GM12891 (cell line): Measurements from ENCODE around the gene UBE2O.

ENCODE experiments used
- DNase-seq: peaks from one replicate; pipeline ENCODE4 v3.0.0; 2011; ENCODE audit warnings: low spot score; ENCODE audit not compliant: insufficient read length
- FAIRE-seq: peaks from 2 replicates; lab custom pipeline; 2011; peaks lifted over from hg19 to GRCh38; lab: Jason Lieb, UNC
- PAX5 ChIP-seq: IDR thresholded peaks from 2 replicates; pipeline ENCODE4 v1.6.1; 2011; ENCODE audit warnings: low read length, moderate library complexity, mild to moderate bottlenecking; ENCODE audit not compliant: insufficient read depth, severe bottlenecking
- POLR2A ChIP-seq: IDR thresholded peaks from 2 replicates; pipeline ENCODE4 v1.6.1; 2011; ENCODE audit warnings: low read depth, low read length, control low read depth
- POLR2AphosphoS5 ChIP-seq: IDR thresholded peaks from 2 replicates; pipeline ENCODE4 v1.6.1; 2011; ENCODE audit warnings: low read depth, low read length, control low read depth
- POU2F2 ChIP-seq: IDR thresholded peaks from 2 replicates; pipeline ENCODE4 v1.6.1; 2011; ENCODE audit warnings: low read depth, mild to moderate bottlenecking, control low read depth, low read length, moderate library complexity
- SPI1 ChIP-seq: IDR thresholded peaks from 2 replicates; pipeline ENCODE4 v1.6.1; 2011; ENCODE audit warnings: low read depth, low read length, control low read depth
- TAF1 ChIP-seq: IDR thresholded peaks from 2 replicates; pipeline ENCODE4 v1.6.1; 2011; ENCODE audit warnings: low read depth, low read length, control low read depth

Gene UBE2O

GRCh38 chr17:76484228-76484725 is 31.3 kb upstream of the UBE2O start:
- TF ChIP-seq TAF1 = no peak
- DNase-seq (no peak), FAIRE-seq (peak; percentile 31)

DNA sequence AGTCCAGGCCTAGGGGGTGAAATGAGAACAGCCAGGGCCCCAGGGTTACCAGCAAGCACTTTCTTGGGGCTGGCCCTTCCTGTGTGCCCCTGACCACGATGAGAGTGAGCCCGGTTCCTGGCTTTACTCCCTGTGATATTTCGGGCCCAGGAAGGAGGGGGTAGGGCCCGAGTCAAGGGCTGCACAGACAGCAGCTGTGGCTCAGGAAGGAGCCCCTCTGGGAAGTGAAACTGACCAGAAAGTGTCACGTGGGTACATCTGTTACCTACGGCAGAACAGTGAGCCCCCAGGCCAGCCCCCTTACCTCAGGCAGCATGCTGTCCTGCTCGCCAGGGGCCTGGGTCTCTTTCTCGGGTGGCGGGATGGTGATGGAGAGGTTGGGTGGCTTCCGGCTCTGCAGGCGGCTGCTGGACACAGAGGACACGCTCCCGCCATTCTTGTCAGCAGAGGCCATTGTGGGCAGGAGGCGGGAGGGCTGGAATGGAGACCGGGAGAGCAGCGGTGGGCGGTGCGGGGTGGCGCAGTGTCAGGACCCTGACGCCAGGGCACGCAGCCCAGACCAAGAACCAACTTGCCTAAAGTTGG is 28.2 kb upstream of the UBE2O start:
- FAIRE-seq = peak; percentile 99
- DNase-seq = peak; percentile 73
- TF ChIP-seq POU2F2 (peak; percentile 68; the same call in 1 of the 2 replicates), POLR2A (no peak), TAF1 (peak; percentile 51; the same call in 1 of the 2 replicates), POLR2AphosphoS5 (no peak), SPI1 (peak; percentile 89), PAX5 (no peak)

DNA sequence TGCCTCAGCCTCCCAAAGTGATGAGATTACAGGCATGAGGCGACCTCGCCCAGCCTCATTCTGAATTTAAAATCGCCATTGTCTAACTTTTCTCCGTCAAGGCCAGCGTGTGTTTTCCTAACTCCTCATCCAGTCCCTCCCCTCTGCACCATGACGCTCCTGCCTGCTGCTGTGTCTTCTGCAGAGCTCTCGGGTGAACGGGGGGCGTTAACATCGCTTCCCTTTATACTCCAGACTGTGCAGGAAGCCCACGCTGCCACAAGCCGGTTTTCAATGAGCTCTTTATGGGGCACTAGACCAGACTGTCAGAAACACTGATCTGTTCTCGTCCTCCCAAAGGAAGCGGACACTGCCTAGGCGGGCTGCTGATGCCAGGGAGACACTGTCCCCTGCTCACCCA is 27.7 kb upstream of the UBE2O start:
- TF ChIP-seq POLR2AphosphoS5 (no peak), POLR2A (no peak), PAX5 (no peak), POU2F2 (no peak), SPI1 (no peak), TAF1 (no peak)
- DNase-seq (no peak), FAIRE-seq (no peak)

GRCh38 chr17:76479515-76480060 is 26.6 kb upstream of the UBE2O start:
- peak; percentile 52 for FAIRE-seq
- no peak for DNase-seq
- TF ChIP-seq POLR2A = no peak
- no peak for TF ChIP-seq SPI1
- no peak for TF ChIP-seq TAF1
- no peak for TF ChIP-seq POLR2AphosphoS5
- no peak for TF ChIP-seq PAX5

GRCh38 chr17:76478730-76479514 is 26.0 kb upstream of the UBE2O start:
- FAIRE-seq (no peak), DNase-seq (no peak)
- TF ChIP-seq POLR2AphosphoS5 (no peak), SPI1 (no peak), POLR2A (no peak), POU2F2 (no peak), PAX5 (no peak), TAF1 (no peak)

DNA sequence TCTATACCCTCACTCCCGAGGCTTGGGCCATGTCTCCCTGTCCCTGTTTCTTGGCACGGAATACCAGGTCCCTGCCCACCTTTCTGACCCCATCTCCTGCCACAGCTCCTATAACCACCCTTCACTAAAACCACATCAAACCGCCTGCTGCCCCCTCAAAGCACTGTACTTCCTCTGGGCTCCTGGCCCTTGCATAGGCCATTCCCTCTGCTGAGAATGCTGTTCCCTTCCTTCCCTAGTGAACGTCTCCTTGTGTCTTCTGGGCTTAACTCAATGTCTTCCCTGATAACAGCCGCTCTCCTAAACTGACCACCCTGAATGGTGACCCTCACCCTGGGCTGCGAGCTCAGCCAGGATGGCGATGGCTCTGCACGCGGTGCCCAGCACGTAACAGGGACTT is 25.1 kb upstream of the UBE2O start:
- TF ChIP-seq PAX5 (no peak), POLR2AphosphoS5 (no peak), TAF1 (no peak), POLR2A (no peak), SPI1 (no peak), POU2F2 (no peak)
- DNase-seq (no peak), FAIRE-seq (no peak)

DNA sequence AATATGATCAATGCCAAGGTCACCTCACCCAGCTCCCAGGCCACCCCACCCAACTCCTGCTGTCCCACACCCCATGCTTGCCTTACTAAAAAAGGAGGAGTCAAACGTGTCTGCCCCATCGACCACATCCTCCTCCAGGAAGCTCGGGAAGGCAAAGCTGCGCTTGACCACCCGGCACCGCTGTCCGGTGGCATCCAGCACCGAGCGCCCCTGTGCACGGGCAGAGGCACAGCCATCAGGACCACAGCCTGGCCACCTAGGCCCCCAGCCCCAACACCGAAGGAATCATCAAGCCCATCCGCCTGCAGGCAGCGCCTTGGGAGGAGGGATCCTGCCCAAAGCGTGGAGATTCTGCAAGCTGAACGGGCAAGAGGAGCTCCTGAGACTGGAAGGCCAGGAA is 24.6 kb upstream of the UBE2O start:
- no peak for DNase-seq
- TF ChIP-seq POU2F2 (no peak), PAX5 (no peak), SPI1 (no peak), POLR2AphosphoS5 (no peak), POLR2A (no peak), TAF1 (no peak)
- FAIRE-seq = no peak

DNA sequence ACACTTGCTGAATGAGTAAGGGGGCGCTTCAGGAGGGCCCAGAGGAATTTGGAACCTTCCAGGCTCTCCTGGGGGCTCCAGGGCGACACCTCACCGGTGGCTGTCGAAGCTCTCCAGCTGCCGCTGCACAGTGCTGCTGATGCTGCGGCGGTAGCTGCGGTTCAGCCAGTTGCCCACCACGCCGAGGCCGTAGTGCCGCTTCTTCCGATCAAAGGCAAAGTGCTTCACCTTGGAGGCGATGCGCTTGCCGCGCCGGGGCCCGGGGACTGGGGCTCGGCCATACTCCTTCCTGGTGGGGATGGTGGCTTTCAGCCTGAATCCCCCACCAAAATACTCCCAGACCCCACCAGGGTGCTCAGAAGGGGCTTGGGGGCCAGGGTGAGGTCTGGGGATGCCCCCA is 23.8 kb upstream of the UBE2O start:
- FAIRE-seq (no peak), DNase-seq (no peak)

GRCh38 chr17:76475302-76475701 is 22.4 kb upstream of the UBE2O start:
- DNase-seq = no peak
- TF ChIP-seq POU2F2 (no peak), POLR2A (no peak)
- FAIRE-seq = no peak

More for the DNA sequence above, 23.8 kb upstream of the UBE2O start:
- no peak for TF ChIP-seq SPI1
- TF ChIP-seq POU2F2 = no peak
- TF ChIP-seq POLR2AphosphoS5 = no peak
- TF ChIP-seq POLR2A = no peak
- TF ChIP-seq TAF1 = no peak
- no peak for TF ChIP-seq PAX5

DNA sequence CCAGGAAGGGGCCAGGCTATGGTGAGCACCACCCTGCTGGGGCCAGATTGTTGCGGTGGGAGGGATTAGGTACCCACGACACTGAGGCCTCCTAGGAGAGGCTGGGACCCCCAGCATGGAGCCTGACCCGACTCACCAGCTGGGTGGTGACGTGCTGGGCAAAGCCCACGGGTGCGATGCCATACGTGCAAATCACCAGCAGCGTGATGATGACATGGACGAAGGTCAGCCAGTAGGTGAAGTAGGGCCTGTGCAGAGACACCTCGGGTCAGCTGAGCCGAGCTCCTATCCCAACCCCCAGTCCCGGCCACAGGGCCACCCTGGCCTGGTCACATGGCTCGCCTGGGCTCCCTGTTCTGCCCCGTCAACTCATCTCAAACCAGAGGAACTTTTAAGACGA is 21.9 kb upstream of the UBE2O start:
- no peak for DNase-seq
- FAIRE-seq = no peak
- TF ChIP-seq POU2F2 (no peak), PAX5 (no peak)
